GM12878 (cell line): ENCODE data around the gene LSM3. TPM values are rescaled to one million over a fixed set of nuclear protein-coding genes. Genes with fewer than 3 reads are reported as not detected.

ENCODE experiments used
- ATAC-seq: fragments of 200-7000 bp; cut with Tn5 transposase; 3 replicates; pipeline ENCODE4 v1.9.1; 2020; ENCODE audit warnings: mild to moderate bottlenecking, moderate library complexity
- BruUV-seq: library from RNA; stranded (reverse); fragments of 400-500 nt; replicated peaks from 2 replicates; lab custom pipeline; 2021; lab: Mats Ljungman, UMichigan
- CTCF ChIA-PET: fragments of 300-600 bp; sonication (Branson Sonifier 250); formaldehyde crosslinking; extraction: SDS; loops from one replicate; lab custom pipeline; 2021; ENCODE audit warnings: inconsistent platforms; lab: Yijun Ruan, JAX
- POLR2A ChIA-PET: fragments of 350-600 bp; formaldehyde crosslinking; extraction: SDS; loops from one replicate; lab custom pipeline; 2021; ENCODE audit warnings: inconsistent platforms; lab: Charles Lee
- RAD21 ChIA-PET: fragments of 300-600 bp; sonication (Branson Sonifier 250); formaldehyde crosslinking; loops from one replicate; lab custom pipeline; 2023; ENCODE audit warnings: antibody characterized with exemption; ENCODE audit not compliant: unreplicated experiment; lab: Charles Lee
- SMC1A ChIA-PET: fragments of 300-600 bp; sonication (Branson Sonifier 250); formaldehyde crosslinking; loops from one replicate; lab custom pipeline; 2023; ENCODE audit not compliant: unreplicated experiment, uncharacterized antibody; lab: Charles Lee
- DNase-seq: peaks from one replicate; pipeline ENCODE4 v3.0.0-alpha.2; 2011; ENCODE audit warnings: low read depth, low spot score
- FAIRE-seq: peaks from 3 replicates; lab custom pipeline; 2011; peaks lifted over from hg19 to GRCh38; lab: Jason Lieb, UNC
- H2AFZ ChIP-seq: 2 replicates; pipeline ENCODE4 v1.6.0; 2011; ENCODE audit warnings: low read depth, low read length, control low read depth; ENCODE audit not compliant: control insufficient read depth
- H3K27ac ChIP-seq: 2 replicates; pipeline ENCODE4 v1.5.1; 2011; ENCODE audit warnings: control low read depth; ENCODE audit not compliant: control insufficient read depth, insufficient read depth
- H3K27me3 ChIP-seq, 2 experiments: replicated peaks in 1 of 2; 2 replicates each; pipeline versions ENCODE4 v1.6.0 to v1.6.1; 2011; ENCODE audit warnings: low read length in 1 of 2; ENCODE audit not compliant: control insufficient read depth in 2 of 2, insufficient read depth in 2 of 2
- H3K36me3 ChIP-seq, 2 experiments: 2 replicates each; pipeline ENCODE4 v1.5.1; 2011; ENCODE audit warnings: low read length in 1 of 2; ENCODE audit not compliant: control insufficient read depth in 2 of 2, insufficient read depth in 2 of 2
- H3K4me1 ChIP-seq: 2 replicates; pipeline ENCODE4 v1.6.1; 2011; ENCODE audit warnings: mild to moderate bottlenecking, low read length, moderate library complexity, mixed read lengths; ENCODE audit not compliant: control insufficient read depth, insufficient read depth
- H3K4me2 ChIP-seq: 2 replicates; pipeline ENCODE4 v1.6.0; 2011; ENCODE audit warnings: control low read depth; ENCODE audit not compliant: control insufficient read depth, insufficient read depth
- H3K4me3 ChIP-seq: fragments of 200-600 bp; sonication (generic); 2 replicates; pipeline ENCODE4 v1.5.1; 2016
- H3K79me2 ChIP-seq: 2 replicates; pipeline ENCODE4 v1.6.0; 2011; ENCODE audit warnings: low read length; ENCODE audit not compliant: control insufficient read depth, insufficient read depth
- H3K9ac ChIP-seq: 2 replicates; pipeline ENCODE4 v1.8.0; 2011; ENCODE audit warnings: low read length, control low read depth, mixed read lengths; ENCODE audit not compliant: control insufficient read depth, insufficient read depth
- H3K9me3 ChIP-seq: replicated peaks from 3 replicates; pipeline ENCODE4 v1.5.1; 2011; ENCODE audit warnings: mild to moderate bottlenecking, low read length; ENCODE audit not compliant: control insufficient read depth, insufficient read depth
- H4K20me1 ChIP-seq: 2 replicates; pipeline ENCODE4 v1.6.0; 2011; ENCODE audit not compliant: control insufficient read depth, insufficient read depth
- DPF2 ChIP-seq: fragments of 450-650 bp; IDR thresholded peaks from 2 replicates; pipeline ENCODE4 v1.6.1; 2017; ENCODE audit warnings: mild to moderate bottlenecking
- E2F8 ChIP-seq: fragments of 450-650 bp; IDR thresholded peaks from 2 replicates; pipeline ENCODE4 v1.6.1; 2018; ENCODE audit warnings: mild to moderate bottlenecking, low read depth, moderate library complexity; ENCODE audit not compliant: partially characterized antibody
- ESRRA ChIP-seq: IDR thresholded peaks from 2 replicates; pipeline ENCODE4 v1.6.1; 2012; ENCODE audit warnings: mild to moderate bottlenecking, low read length, improper control_type of control experiment
- NBN ChIP-seq: fragments of 450-650 bp; IDR thresholded peaks from 2 replicates; pipeline ENCODE4 v1.6.1; 2016
- NR2F1 ChIP-seq: fragments of 450-650 bp; conservative IDR thresholded peaks from 2 replicates; pipeline ENCODE4 v1.6.1; 2017; ENCODE audit warnings: mild to moderate bottlenecking
- POLR2A ChIP-seq: IDR thresholded peaks from 2 replicates; pipeline ENCODE4 v1.6.1; 2011; ENCODE audit warnings: low read depth, mild to moderate bottlenecking, low read length
- SREBF2 ChIP-seq: IDR thresholded peaks from 2 replicates; pipeline ENCODE4 v1.6.1; 2012; ENCODE audit warnings: mild to moderate bottlenecking, low read length
- TCF3 ChIP-seq: IDR thresholded peaks from 2 replicates; pipeline ENCODE4 v1.6.1; 2012; ENCODE audit warnings: low read depth, mild to moderate bottlenecking, low read length, borderline replicate concordance; ENCODE audit not compliant: insufficient read depth
- USF1 ChIP-seq: IDR thresholded peaks from 2 replicates; pipeline ENCODE4 v1.6.1; 2011; ENCODE audit warnings: borderline replicate concordance, low read depth, mild to moderate bottlenecking, moderate library complexity, mixed read lengths, low read length; ENCODE audit not compliant: insufficient read depth; ENCODE audit errors: extremely low read length
- WRNIP1 ChIP-seq: IDR thresholded peaks from 2 replicates; pipeline ENCODE4 v1.6.1; 2011; ENCODE audit warnings: low read depth, low read length, improper control_type of control experiment, borderline replicate concordance
- ZBTB40 ChIP-seq: fragments of 450-650 bp; IDR thresholded peaks from 2 replicates; pipeline ENCODE4 v1.6.1; 2016; ENCODE audit warnings: mild to moderate bottlenecking, moderate library complexity, borderline replicate concordance
- WGBS: methylation state at CpG from one replicate; pipeline ENCODE4 v1.1.6; 2016; ENCODE audit warnings: low lambda C conversion rate; ENCODE audit not compliant: insufficient replicate concordance, insufficient coverage; ENCODE audit errors: missing lambda C conversion rate; 5-methylcytosine and 5-hydroxymethylcytosine counted together
- in situ Hi-C: fragments of 300-500 bp; cut with MboI; formaldehyde crosslinking; loops from 9 replicates; pipeline ENCODE4 v1.14.3; 2018; ENCODE audit warnings: mixed read lengths
- intact Hi-C: fragments of 100-400 bp; cut with micrococcal nuclease; formaldehyde crosslinking; loops from one replicate; pipeline ENCODE4 v1.14.2; 2022; ENCODE audit not compliant: unreplicated experiment
- polyA plus RNA-seq, 11 experiments: library from polyadenylated mRNA; depleted of rRNA in 4 of 11; unstranded in 6 of 11; stranded (reverse) in 5 of 11; fragments of >200 nt; fragmentation: Nextera tagmentation in 4 of 11; fragmentation: Illumina TruSeq in 1 of 11; extraction: Ambion mirVana in 4 of 11; extraction: Trizol in 1 of 11; gene quantifications; 1 replicate in 1 of 11; 2 replicates in 10 of 11; pipeline versions ENCODE4 v1.2.1 to v1.2.3, GENCODE V29; 2011 to 2016; ENCODE audit warnings: inconsistent platforms in 2 of 11, missing spikeins in 2 of 11, low read depth in 1 of 11
- total RNA-seq, 4 experiments: library from RNA; depleted of rRNA in 3 of 4; stranded (reverse); fragments of >200 nt in 3 of 4; fragmentation: Illumina TruSeq in 1 of 4; extraction: Trizol in 1 of 4; gene quantifications; 2 replicates each; pipeline versions ENCODE4 v1.2.1 to v1.2.3, GENCODE V29; 2013 to 2021

LSM3 gene
- total and polyA plus RNA-seq, 10 of the 15 experiments (the other 5 are each of a cell fraction or from before 2014, with no cell fraction given): 15.5 to 111 (median 29.1) TPM

- no peak for TF ChIP-seq SREBF2
- TF ChIP-seq USF1: no peak
- TF ChIP-seq NBN: no peak
- TF ChIP-seq E2F8: no peak
- TF ChIP-seq ESRRA: no peak
- no peak for TF ChIP-seq NR2F1
- TF ChIP-seq DPF2: no peak
These were observed 41.2 kb upstream of the LSM3 start (continued) for GRCh38 chr3:14137445-14137844.

- ATAC-seq: no peak
- ChIA-PET CTCF (no interaction called here), RAD21 (no interaction called here), SMC1A (no interaction called here), POLR2A (interaction anchor here (1.1 kb wide), 1 partner anchor 14 kb away, joined by 4 read pairs; the partner anchor contains the start of genes CHCHD4 and TMEM43)
- TF ChIP-seq ZBTB40: no peak
- no peak for TF ChIP-seq TCF3
- no peak for TF ChIP-seq NR2F1
- TF ChIP-seq WRNIP1: no peak
- peak; percentile 17; the same call in 1 of the 2 replicates for TF ChIP-seq POLR2A
- Histone ChIP-seq H3K4me1 (no peaks in the 10 kb centered on the region), H2AFZ (no peak overlapping the region), H3K9me3 (no peaks in the 10 kb centered on the region), H3K27ac (no peak overlapping the region), H3K27me3 (no peaks in the 10 kb centered on the region), H3K36me3 (peaks cover 4 to 19% of the 10 kb centered on the region in 2 experiments; a peak in 3 of 4 replicates), H3K4me3 (no peak overlapping the region), H3K9ac (no peak overlapping the region), H3K79me2 (no peaks in the 10 kb centered on the region), H3K4me2 (no peak overlapping the region), H4K20me1 (no peaks in the 10 kb centered on the region)
- no peak for DNase-seq
- FAIRE-seq: no peak
- intact Hi-C loops (no loop called here), in situ Hi-C loops (no loop called here)
- 95% methylated on average over 16 of the region's 16 CpGs for WGBS
- no TSS peak for BruUV-seq
These were observed 40.3 kb upstream of the LSM3 start for GRCh38 chr3:14138109-14138877.
